IMR-90 (cell line): ENCODE measurements around the gene RCC1.

Experiments
- BHLHE40 ChIP-seq: fragments of 150-350 bp; IDR thresholded peaks from 2 replicates; pipeline ENCODE4 v1.6.1; 2016; ENCODE audit warnings: mild to moderate bottlenecking, low read depth, low read length
- CEBPB ChIP-seq: IDR thresholded peaks from 2 replicates; pipeline ENCODE4 v1.6.1; 2012; ENCODE audit warnings: low read depth, low read length, improper control_type of control experiment
- CHD1 ChIP-seq: IDR thresholded peaks from 2 replicates; pipeline ENCODE4 v1.6.1; 2012; ENCODE audit warnings: low read depth, low read length, improper control_type of control experiment
- FOS ChIP-seq: fragments of 150-350 bp; IDR thresholded peaks from 2 replicates; pipeline ENCODE4 v1.6.1; 2016; ENCODE audit warnings: low read depth, low read length
- MAFK ChIP-seq: IDR thresholded peaks from 2 replicates; pipeline ENCODE4 v1.6.1; 2012; ENCODE audit warnings: low read depth, low read length, improper control_type of control experiment
- MAZ ChIP-seq: IDR thresholded peaks from 2 replicates; pipeline ENCODE4 v1.6.1; 2012; ENCODE audit warnings: low read depth, mild to moderate bottlenecking, low read length, improper control_type of control experiment, moderate library complexity, borderline replicate concordance
- MXI1 ChIP-seq: IDR thresholded peaks from 2 replicates; pipeline ENCODE4 v1.6.1; 2012; ENCODE audit warnings: low read depth, mild to moderate bottlenecking, low read length, moderate library complexity, borderline replicate concordance
- POLR2A ChIP-seq: IDR thresholded peaks from 2 replicates; pipeline ENCODE4 v1.6.1; 2012; ENCODE audit warnings: mild to moderate bottlenecking, low read depth, low read length
- RCOR1 ChIP-seq: IDR thresholded peaks from 2 replicates; pipeline ENCODE4 v1.6.1; 2012; ENCODE audit warnings: mild to moderate bottlenecking, low read length, improper control_type of control experiment; ENCODE audit not compliant: insufficient replicate concordance
- RFX5 ChIP-seq: IDR thresholded peaks from 2 replicates; pipeline ENCODE4 v1.8.0; 2012; ENCODE audit warnings: low read depth, mild to moderate bottlenecking, low read length, moderate library complexity
- SMC3 ChIP-seq: fragments of 150-350 bp; IDR thresholded peaks from 2 replicates; pipeline ENCODE4 v1.6.1; 2016; ENCODE audit warnings: low read depth, mild to moderate bottlenecking, antibody characterized with exemption, low read length, moderate library complexity
- TF ChIP-seq, protein P1 (sequence below): conservative IDR thresholded peaks from 2 replicates; pipeline ENCODE4 v1.5.1; 2012; ENCODE audit warnings: mild to moderate bottlenecking, low read depth, low read length, improper control_type of control experiment
- TF ChIP-seq, protein P2 (sequence below): fragments of 150-350 bp; IDR thresholded peaks from 2 replicates; pipeline ENCODE4 v1.6.1; 2016; ENCODE audit warnings: low read depth, mild to moderate bottlenecking, low read length, moderate library complexity, borderline replicate concordance
- TF ChIP-seq, protein P3 (sequence below): fragments of 150-350 bp; IDR thresholded peaks from 2 replicates; pipeline ENCODE4 v1.6.1; 2017; ENCODE audit warnings: mild to moderate bottlenecking, antibody characterized with exemption, low read length, low read depth

DNA sequence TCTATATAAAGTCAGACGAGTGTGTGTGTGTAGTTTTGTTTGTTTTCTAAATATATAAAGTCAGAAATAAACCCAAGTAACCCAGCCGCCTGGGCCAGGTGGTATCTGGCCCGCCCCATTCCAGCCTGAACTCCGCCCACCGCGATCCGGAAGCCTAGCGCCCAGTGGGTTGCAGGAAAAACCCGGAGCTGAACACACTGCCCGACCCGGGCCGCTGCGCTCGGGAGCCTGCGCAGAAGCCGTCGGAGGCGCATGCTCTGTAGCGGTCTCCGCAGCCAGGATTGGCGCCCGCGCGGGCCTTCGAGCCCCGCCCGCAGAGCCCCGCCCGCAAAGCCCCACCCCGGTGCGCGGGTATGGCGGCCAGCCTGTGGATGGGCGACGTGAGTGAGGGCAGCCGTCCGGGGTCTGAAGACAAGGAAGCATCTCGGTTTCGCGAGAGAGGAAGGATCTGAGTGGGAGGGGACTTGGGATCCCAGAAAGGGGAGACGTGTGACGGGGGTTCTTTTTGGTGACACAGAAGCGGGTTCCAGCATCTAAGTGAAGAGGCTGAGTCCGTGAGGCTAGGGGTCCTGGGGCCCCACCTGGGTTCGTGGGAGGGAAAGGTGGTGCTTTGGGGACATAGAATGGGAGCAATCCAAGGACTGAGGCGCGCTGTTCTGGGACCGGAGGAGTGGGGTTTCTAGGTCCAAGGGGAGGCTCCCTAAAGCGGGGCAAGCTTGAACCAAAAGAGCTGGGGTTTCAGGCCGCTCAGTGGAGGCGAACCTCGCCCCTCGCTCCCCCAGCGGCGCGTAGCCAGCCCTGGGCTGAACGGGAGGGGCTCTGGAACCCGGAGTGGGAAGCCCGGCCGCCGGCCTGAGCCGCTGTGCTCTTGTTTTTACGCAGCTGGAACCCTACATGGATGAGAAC is 47.2 kb downstream of the RCC1 start, which contains the start of gene TRNAU1AP:
- TF ChIP-seq, protein P1, sequence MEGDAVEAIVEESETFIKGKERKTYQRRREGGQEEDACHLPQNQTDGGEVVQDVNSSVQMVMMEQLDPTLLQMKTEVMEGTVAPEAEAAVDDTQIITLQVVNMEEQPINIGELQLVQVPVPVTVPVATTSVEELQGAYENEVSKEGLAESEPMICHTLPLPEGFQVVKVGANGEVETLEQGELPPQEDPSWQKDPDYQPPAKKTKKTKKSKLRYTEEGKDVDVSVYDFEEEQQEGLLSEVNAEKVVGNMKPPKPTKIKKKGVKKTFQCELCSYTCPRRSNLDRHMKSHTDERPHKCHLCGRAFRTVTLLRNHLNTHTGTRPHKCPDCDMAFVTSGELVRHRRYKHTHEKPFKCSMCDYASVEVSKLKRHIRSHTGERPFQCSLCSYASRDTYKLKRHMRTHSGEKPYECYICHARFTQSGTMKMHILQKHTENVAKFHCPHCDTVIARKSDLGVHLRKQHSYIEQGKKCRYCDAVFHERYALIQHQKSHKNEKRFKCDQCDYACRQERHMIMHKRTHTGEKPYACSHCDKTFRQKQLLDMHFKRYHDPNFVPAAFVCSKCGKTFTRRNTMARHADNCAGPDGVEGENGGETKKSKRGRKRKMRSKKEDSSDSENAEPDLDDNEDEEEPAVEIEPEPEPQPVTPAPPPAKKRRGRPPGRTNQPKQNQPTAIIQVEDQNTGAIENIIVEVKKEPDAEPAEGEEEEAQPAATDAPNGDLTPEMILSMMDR, result no peak
- TF ChIP-seq POLR2A (peak; percentile 41; the same call in 1 of the 2 replicates), MXI1 (no peak), CHD1 (no peak), CEBPB (no peak), BHLHE40 (no peak), SMC3 (no peak), RCOR1 (peak; percentile 30), MAFK (no peak), MAZ (peak; percentile 100), RFX5 (0 out of 2 replicates have a peak, but pooled peaks have one; percentile 17), FOS (no peak)
- TF ChIP-seq, protein P2, sequence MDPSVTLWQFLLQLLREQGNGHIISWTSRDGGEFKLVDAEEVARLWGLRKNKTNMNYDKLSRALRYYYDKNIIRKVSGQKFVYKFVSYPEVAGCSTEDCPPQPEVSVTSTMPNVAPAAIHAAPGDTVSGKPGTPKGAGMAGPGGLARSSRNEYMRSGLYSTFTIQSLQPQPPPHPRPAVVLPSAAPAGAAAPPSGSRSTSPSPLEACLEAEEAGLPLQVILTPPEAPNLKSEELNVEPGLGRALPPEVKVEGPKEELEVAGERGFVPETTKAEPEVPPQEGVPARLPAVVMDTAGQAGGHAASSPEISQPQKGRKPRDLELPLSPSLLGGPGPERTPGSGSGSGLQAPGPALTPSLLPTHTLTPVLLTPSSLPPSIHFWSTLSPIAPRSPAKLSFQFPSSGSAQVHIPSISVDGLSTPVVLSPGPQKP, result no peak
- TF ChIP-seq, protein P3, sequence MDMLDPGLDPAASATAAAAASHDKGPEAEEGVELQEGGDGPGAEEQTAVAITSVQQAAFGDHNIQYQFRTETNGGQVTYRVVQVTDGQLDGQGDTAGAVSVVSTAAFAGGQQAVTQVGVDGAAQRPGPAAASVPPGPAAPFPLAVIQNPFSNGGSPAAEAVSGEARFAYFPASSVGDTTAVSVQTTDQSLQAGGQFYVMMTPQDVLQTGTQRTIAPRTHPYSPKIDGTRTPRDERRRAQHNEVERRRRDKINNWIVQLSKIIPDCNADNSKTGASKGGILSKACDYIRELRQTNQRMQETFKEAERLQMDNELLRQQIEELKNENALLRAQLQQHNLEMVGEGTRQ, result 0 out of 2 replicates have a peak, but pooled peaks have one; percentile 27
